ENCODE data around the gene BCAR3.
"Not testable (repeated sequence)": the region's sequence is repeated elsewhere in the genome, so short reads cannot be mapped to it uniquely, and the experiment has no call there.

The BCAR3 gene

GRCh38 chr1:93666613-93667384, 14.8 kb downstream of the BCAR3 start:
- DNase-seq, result no peak

GRCh38 chr1:93665015-93665414, 16.6 kb downstream of the BCAR3 start:
- no peak for DNase-seq

GRCh38 chr1:93663208-93663614, 18.4 kb downstream of the BCAR3 start:
- DNase-seq, result no peak

GRCh38 chr1:93662481-93663207, 19.0 kb downstream of the BCAR3 start:
- no peak for DNase-seq

GRCh38 chr1:93661829-93662474, 19.7 kb downstream of the BCAR3 start:
- no peak for DNase-seq

- not testable (repeated sequence) for DNase-seq
Observed at GRCh38 chr1:93661341-93661740, 20.3 kb downstream of the BCAR3 start.

- DNase-seq, result no peak
Observed at GRCh38 chr1:93659822-93660503, 21.7 kb downstream of the BCAR3 start.

- DNase-seq, result no peak
Observed at GRCh38 chr1:93658188-93658587, 23.4 kb downstream of the BCAR3 start.

GRCh38 chr1:93656491-93656890, 25.1 kb downstream of the BCAR3 start:
- DNase-seq, result no peak

- DNase-seq, result no peak
Observed at GRCh38 chr1:93653656-93654055, 28.0 kb downstream of the BCAR3 start.

- DNase-seq, result no peak
Observed at GRCh38 chr1:93652323-93652949, 29.2 kb downstream of the BCAR3 start.

GRCh38 chr1:93651695-93652094, 29.9 kb downstream of the BCAR3 start:
- DNase-seq, result no peak

GRCh38 chr1:93650159-93650558, 31.5 kb downstream of the BCAR3 start:
- not testable (repeated sequence) for DNase-seq

- DNase-seq, result no peak
Observed at GRCh38 chr1:93649231-93649630, 32.4 kb downstream of the BCAR3 start.

- no peak for DNase-seq
Observed at GRCh38 chr1:93648656-93649055, 33.0 kb downstream of the BCAR3 start.

- no peak for DNase-seq
Observed at GRCh38 chr1:93641527-93641926, 40.1 kb downstream of the BCAR3 start.

GRCh38 chr1:93640656-93641440, 40.8 kb downstream of the BCAR3 start:
- DNase-seq, result no peak

- no peak for DNase-seq
Observed at GRCh38 chr1:93638981-93639380, 42.7 kb downstream of the BCAR3 start.

GRCh38 chr1:93638307-93638847, 43.3 kb downstream of the BCAR3 start:
- DNase-seq, result no peak

- no peak for DNase-seq
Observed at GRCh38 chr1:93636712-93637111, 44.9 kb downstream of the BCAR3 start.

Data from NCI-H526 treated with DMSO at 0.1 percent for 48 hours (cell line).